KBM-7 (cell line): ENCODE results near the gene DPP6.
A peak's percentile ranks its signal among the peaks of the same experiment; 100 is the strongest.

ENCODE experiments used
- DNase-seq: peaks from one replicate; pipeline ENCODE4 v3.0.0-alpha.2; 2015
- in situ Hi-C: fragments of 300-500 bp; cut with MboI; formaldehyde crosslinking; loops from 2 replicates; pipeline ENCODE4 v1.14.3; 2020; ENCODE audit warnings: low sequenced_read_pairs, low pct_unique_long_range_greater_than_20kb, mixed read lengths

The DPP6 gene

DNA sequence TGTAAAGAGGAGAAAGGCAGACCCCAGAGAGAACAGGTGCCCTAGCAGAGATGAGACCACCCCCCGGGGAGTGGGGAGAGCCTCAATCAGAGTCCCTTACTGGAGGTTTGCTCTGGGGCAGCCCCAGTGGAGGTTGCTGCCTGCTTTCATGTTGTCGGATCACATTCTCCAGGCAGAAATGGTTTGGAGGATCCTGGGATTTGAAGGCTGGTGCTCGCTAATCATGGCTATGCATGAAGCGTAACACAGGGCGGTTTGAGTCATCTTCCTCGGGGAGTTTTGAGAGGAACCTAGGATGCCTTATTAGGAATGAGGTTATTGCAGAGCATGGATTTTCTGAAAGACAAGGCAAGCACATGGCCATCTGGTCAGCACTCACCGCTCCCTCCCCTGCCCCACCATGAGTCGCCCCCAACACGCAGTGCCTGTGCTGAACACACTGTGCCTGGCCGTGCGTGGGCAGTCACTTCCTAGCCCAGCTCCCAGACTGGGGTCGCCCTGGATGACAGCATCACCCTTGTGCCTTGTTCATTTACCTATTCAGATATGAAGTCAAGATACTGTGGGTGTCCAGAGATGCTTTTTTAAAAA, 319.9 kb downstream of the DPP6 start:
- DNase-seq: no peak
- in situ Hi-C loops: no loop called here

DNA sequence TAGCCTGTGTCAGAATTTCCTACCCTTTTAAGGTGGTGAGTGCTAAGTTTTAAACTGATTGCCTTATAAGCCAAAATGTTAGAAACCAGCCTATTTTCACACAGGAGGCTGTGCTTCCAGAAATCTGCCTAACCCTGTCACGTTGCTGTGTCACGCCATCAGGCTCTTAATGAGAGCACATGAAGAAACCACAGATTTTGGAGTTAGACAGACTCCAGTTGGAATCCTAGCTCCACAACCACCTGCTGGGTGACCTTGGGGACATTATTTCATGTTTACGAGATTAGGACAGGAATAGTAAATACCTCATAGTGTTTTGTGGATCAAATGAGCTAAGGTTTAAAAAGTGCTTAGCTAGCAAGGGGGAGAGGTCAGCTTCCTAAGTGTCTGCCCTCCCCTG, 321.8 kb downstream of the DPP6 start:
- no peak for DNase-seq
- in situ Hi-C loops: no loop called here

DNA sequence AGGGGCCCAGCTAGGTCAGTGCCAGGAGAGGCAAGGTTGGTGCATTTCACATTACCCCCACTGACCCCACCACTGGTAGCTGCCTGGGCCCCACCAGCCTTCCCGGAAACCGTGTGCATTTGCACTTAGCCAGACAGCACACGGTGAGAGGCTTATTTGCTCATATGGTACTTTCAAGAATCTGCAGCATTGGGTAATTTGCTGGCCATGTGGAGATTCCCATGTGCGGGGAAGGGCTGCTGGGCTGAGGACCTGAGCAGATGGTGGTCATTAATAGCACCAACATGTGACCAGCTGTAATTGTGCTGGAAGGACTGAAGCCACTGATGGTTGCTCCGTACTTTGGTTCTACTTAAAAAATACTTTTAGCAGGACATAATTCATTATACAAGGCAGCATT, 323.8 kb downstream of the DPP6 start:
- DNase-seq: no peak
- in situ Hi-C loops: no loop called here

DNA sequence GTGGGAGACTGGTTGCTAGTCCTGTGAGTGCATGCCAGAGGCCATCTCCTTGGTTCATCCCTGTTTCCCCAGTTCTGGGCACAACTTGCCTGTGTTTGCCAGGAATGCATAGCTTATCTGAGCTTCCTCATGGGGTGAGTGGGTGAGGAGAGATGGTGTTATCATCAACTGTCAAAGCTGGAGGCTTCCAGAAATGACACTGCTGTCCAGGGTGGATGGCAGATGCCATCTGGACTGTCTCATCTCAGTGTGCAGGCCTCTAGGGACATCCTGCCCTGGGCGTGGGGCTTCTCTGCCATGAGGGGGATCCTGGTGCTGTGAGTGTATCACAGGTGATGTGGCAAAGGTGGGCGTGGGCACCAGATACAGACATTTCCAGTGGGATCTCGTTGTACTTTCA, 328.6 kb downstream of the DPP6 start:
- in situ Hi-C loops: no loop called here

DNA sequence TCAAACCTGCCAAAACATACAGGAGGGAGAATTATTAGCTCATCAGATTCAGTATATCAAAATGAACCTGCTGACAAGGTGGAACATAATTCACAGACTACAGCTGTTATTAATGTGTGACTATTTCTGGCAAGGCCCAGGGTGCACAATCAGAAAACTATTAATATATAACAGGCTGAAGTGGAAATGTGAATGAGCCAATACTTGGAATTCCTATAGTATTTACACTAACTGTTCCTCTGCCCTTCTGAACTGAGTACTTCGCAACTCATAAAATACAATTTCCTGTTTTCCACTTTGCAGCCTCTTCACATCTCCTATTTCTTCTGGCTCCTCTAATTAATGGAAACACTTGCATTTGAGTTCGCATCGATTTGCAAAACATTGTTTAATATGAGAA, 330.8 kb downstream of the DPP6 start:
- DNase-seq: no peak
- in situ Hi-C loops: no loop called here

More for the DNA sequence above, 328.6 kb downstream of the DPP6 start:
- no peak for DNase-seq

DNA sequence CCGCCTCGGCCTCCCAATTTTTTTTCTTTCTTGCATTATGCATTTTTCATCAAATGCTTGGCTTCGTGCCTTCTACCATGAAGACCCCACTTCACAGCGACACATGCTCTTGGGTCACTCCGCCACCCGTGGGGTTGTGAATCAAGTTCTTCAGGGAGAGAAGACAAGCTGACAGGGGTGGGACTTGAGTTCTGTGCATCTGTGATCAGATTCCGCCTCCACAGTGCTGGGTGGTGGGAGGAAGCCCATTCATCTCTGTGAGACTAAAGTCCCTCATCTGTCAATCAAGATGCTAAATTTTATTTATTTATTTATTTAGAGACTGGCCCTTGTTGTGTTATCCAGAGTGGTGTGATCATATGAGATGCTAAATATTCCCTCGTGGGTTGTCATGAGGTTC, 333.0 kb downstream of the DPP6 start:
- in situ Hi-C loops: no loop called here
- DNase-seq: no peak

DNA sequence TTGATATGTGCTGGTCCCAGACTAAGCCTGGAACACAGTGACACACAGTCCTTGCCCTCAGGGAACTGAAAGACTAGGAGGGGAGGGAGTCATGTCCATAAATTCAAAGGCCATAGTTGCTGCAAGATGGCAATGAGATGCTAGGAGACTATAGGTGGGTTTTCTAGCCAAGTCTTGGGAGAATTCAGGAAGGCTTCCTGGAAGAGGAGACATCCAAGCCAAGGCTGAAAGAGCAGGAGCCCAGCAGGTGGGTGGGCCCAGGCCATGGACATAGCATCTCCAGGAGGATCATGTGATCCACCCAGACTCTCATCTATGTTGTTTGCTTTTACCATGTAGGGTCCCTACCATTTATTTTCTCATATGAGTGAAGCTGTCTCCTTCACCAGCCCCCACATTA, 335.1 kb downstream of the DPP6 start:
- in situ Hi-C loops: no loop called here
- no peak for DNase-seq

DNA sequence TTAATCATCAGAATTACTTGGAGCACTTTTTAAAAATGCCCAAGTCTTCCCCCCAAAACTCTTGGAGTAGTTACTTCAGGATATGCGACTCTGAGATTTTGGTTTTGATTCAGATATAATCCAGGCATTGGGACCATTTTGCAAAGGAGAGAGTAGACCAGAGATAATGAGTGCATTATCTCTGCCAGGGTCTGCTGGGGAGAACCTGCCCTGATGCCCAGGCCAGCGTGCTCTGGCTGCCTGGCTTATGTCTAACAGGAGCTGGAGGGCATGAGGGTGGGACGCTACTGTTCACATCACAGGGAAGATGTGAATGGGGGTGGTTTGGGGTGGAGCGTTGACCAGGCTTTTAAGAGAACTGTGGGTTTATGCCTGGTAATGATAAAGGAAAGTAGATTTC, 336.2 kb downstream of the DPP6 start:
- in situ Hi-C loops: no loop called here
- DNase-seq: no peak

DNA sequence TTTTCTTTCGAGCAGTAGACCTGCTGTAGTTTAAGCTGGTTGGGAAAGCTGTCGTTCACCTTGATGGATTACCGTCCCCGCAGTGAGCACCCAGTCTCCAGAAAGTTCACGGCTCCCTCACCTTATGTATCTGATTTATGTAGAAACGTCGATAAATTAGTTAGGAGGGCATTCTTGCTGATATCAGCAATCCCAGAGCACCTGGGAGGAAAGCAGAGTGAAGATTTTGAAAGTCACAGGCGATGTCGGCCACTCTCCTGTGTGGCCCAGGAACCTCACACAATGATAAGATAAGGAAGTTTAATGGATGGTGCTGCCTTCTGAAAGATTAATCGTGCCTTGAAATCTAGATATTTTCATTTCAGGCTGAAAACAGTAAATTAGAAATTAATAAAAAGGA, 336.8 kb downstream of the DPP6 start:
- in situ Hi-C loops: no loop called here
- DNase-seq: no peak

DNA sequence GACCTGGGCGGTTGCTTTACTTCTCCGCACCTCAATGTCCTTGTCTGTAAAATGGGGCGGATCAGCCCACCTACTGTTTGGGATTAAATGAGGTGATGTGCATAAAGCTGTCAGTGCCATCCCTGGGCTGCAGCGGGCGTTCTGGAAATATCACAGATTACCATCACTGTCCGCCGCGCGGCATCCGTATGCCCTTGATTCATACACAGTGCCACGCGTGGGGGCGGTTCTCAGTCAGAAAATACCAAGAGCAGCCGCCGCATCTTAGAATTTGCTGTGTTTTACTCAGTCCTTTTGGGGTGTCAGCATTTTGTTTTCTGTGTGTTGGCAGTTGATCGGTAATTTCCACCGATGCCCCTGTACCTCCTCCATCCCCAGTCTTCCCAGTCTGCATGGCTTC, 338.8 kb downstream of the DPP6 start:
- no peak for DNase-seq
- in situ Hi-C loops: no loop called here

DNA sequence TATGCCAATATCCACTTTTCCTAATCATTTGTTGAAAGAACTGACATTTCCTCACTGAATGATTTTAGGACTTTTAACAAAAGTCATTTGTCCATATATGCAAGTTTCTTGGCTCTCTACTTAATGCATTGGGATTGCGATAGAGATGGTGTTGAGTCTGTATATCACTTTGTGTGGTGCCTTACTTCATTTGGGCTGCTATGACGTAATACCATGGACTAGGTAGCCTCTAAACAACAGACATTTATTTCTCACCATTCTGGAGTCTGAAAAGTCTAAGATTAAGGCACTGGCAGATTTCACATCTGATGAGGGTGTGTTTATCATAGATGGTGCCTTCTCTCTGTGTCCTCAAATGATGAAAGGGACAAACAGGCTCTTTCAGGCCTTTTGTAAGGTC, 342.6 kb downstream of the DPP6 start:
- DNase-seq: no peak
- in situ Hi-C loops: no loop called here

DNA sequence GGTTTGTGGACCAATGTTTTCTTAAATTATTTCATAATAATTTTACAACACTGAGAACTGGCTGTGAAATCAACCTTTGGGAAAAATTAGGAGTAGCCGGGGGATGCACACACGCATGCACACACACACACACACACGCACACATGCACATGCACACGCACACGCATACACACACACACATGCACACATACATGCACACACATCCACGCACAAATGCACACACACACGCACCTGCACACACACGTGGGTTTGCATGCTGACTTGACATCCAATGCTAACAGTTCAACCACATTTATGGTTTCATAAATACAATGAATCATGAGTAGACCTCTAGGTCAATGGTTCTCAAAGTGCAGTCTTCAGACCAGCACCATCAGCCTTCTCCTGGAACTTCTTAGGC, 354.1 kb downstream of the DPP6 start:
- DNase-seq: no peak
- in situ Hi-C loops: no loop called here

DNA sequence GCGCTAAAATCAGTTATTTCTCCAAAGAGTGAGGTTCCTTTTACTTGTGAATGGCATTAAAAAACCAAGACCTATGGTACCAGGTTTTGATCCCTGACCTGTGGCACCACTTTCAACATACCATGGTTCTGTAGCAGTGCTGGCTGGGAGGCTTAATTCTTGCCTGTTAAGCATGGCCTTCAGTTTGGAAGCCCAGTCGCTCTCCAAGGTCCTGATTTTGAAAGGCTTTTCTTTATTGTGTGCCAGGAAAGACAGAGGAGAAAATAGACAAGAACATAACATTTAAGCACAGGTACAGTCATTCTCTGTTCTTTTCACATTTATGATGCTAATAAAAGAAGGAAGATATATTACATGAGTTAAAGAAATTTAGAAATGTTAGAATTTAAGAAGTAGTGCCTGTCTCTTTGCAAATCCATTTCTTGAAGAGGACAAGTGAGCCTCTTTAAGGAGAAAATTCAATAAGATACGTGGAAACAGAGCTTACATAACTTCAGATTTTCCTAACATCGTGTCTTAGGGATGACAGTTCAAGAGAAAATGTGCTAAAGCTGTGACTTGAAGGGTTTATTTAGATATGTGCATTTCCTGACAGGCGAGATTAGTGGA, 357.6 kb downstream of the DPP6 start:
- DNase-seq: peak; percentile 36
- in situ Hi-C loops: no loop called here

DNA sequence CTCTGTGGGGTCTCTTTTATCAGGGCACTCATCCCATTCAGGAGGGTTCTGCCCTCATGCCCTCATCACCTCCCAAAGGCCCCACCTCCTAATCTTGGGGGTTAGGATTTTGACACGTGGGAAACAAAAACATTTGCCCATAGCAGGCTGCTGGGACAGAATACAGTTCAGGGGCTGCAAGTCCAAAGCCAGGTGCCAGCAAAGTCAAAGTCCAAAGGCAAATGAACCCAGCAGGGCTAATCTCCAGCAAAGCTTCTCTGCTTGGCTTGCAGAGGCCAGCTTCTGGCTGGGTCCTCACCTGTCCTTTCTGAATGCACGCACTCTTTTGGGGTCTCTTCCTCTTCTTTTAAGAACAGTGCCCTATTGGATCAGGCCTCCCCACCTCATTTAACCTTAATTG, 359.9 kb downstream of the DPP6 start:
- no peak for DNase-seq
- in situ Hi-C loops: no loop called here

DNA sequence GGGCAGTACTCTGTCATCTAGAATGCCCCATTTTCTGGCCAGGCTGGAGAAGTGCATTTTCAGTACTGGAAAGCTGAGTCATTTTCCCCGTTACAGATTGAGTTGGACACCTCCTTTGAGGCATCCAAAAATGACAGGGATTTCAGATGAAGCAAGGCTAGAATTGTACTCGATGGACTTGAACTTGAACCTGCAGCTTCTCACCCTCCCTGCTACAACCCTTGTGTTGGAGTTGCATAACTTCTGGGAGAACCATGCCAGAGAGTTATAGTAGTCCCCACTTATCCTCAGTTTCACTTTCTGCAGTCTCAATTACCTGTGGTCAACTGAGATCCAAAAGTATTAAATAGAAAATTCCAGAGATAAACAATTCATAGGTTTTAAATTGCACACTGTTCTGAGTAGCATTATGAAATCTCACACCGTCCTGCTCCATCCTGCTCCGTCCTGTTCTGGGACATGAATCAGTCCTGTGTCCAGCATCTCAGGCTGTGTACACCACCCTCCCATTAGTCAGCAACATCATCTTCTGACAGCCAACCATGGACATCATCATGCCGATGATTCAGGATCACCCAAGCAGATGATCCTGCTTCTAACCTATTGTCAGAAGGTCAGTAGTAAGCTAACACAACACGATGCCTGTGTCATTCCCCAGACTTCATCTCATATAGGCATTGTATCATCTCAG, 363.7 kb downstream of the DPP6 start:
- no peak for DNase-seq
- in situ Hi-C loops: no loop called here

DNA sequence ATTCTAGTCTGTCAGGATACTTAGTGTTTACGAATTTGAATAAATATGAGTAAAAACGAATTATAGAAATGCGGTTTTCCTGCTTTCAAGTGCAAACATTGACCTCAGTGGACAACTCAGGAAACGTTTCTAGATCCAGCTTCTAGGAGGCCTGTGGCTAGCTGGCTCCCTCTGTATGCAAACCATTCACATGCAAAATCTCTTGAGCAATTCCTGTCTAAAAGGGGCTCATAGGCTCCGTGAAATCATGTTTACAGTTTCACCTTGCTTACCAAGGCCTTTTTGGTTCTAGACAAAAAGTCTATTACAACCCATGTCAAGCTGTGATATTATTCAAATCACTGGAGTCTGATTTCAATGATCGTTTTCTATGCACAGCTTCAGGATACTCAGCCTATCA, 364.5 kb downstream of the DPP6 start:
- in situ Hi-C loops: no loop called here
- DNase-seq: no peak

DNA sequence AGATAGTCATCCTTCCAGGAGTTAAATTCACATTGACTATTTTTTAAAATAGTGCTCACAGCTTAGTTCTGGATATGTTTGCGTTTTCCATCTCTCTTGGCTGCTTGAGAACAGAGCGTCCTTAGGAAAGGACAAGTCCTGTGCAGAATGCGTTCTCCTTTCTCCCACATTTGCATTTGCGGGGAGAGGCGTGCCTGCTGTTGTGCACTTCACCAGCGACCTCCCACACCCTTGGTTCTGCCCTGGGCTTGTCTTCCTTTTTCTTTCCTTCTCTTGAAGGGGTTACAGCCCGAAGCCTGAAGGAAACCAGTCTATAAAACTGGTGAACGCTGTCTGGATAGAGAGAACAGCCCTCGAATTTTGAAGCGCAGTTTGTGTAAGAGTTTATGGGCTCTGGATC, 367.1 kb downstream of the DPP6 start:
- in situ Hi-C loops: no loop called here
- no peak for DNase-seq

DNA sequence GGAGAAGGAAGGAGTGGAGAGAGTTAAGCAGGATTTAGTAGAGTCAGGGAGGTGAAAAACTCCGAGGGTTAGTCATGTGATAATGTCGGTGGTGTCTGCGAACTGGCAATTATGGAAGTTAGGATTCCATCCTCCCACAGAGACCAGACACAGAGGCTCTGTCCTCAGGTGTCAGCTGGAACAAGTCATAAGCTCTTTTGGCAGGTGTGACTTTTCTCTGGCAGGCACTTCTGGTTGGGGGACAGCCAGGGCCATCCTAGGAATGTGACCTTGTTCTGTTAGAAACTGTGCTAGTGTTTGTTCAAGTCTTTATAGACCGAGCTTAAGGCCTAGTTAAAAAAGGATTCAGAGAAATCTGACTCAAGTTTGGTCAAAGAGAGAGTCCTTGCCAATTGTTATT, 371.0 kb downstream of the DPP6 start:
- in situ Hi-C loops: no loop called here
- DNase-seq: no peak

DNA sequence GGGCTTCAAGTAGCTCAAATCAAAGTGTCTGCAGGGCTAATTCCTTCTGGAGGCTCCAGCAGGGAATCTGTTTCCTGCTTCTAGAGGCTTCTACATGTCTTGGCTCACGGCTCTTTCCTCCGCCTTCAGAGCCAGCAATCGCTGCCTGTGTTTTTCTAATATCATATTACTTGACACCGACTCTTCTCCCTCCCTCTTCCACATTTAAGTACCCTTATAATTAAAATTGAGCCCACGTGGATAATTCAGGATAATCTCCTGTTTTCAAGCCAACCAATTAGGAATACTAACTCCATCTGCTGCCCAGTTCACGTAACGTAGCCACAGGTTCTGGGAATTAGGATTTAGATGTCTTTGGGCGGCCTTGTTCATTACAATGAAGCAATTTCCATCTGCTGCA, 372.2 kb downstream of the DPP6 start:
- in situ Hi-C loops: no loop called here
- DNase-seq: no peak

DNA sequence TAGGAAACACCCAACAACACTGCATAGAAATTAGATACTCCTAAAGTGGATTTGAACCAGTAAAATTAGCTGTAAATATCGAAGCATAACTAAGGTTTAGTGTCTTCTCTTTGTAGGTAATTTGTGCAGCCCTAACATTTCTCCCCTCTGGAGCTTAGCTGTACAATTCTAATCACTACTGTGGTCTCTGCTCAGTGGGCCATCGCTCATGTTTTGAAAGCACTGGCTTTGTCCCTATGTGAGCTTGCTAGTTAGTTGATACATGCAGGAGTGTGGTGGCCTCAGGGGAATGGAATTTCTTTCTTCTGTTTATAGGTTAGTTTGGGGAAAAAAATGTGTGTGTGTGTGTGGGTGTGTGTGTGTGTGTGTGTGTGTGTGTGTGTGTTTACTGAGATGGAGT, 373.1 kb downstream of the DPP6 start:
- in situ Hi-C loops: no loop called here
- DNase-seq: no peak

DNA sequence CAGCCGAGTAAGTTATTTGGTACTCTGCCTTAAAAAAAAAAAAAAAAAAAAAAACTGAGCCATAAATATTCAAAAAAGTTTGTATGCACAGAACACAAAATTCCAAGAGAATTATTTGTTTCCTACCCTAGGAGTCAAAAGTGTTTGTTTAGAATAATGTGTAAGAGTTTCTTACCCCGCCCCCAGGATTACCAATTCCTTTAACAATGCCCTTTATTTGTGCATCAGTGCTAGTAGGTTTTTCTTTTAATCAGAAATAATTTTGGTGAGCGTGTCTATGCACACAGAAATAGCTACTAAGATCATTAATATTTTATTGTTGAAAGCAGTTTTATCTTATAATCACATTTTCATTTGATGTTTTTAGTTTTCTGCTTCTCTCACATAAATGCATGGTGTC, 374.6 kb downstream of the DPP6 start:
- in situ Hi-C loops: no loop called here
- DNase-seq: no peak
